Panc1 (cell line): ENCODE results near the gene UBTF.

ENCODE experiments used
- CTCF ChIP-seq: fragments of 450-650 bp; IDR thresholded peaks from 2 replicates; pipeline ENCODE4 v1.5.1; 2017; ENCODE audit warnings: mild to moderate bottlenecking
- REST ChIP-seq, 2 experiments: IDR thresholded peaks; 2 replicates each; pipeline ENCODE4 v1.6.1; 2011 to 2012; ENCODE audit warnings: low read depth in 2 of 2, control low read depth in 1 of 2, low read length in 1 of 2, mild to moderate bottlenecking in 1 of 2, moderate library complexity in 1 of 2; ENCODE audit not compliant: insufficient read depth in 1 of 2
- SIN3A ChIP-seq: IDR thresholded peaks from 2 replicates; pipeline ENCODE4 v1.6.1; 2012; ENCODE audit warnings: low read depth, mild to moderate bottlenecking, low read length, moderate library complexity, borderline replicate concordance; ENCODE audit not compliant: insufficient read depth

- no peak for TF ChIP-seq CTCF
- TF ChIP-seq SIN3A: no peak
- no peak for TF ChIP-seq REST (IDR thresholded peaks at IDR 0.05; ENCODE audit: insufficient read depth in 1 of 2, low read depth in 2 of 2, low read length in 1 of 2)
Observed at GRCh38 chr17:44155488-44155887, 64.0 kb downstream of the UBTF start.
